Gastrocnemius medialis (tissue), 4 donors: ENCODE data around the gene DOCK4. TPM values are rescaled to one million over a fixed set of nuclear protein-coding genes. Genes with fewer than 3 reads are reported as not detected.

Source experiments
- ATAC-seq, 2 donors: fragments of 150-250 bp; one replicate each; pipeline ENCODE4 v1.9.1; 2016
- DNase-seq, 2 donors: peaks; one replicate each; pipeline ENCODE4 v3.0.0-alpha.2; 2019
- H3K27ac ChIP-seq, 4 donors: fragments of 200-600 bp; sonication (generic); 1 replicate in 1 of 4; 2 replicates in 3 of 4; pipeline ENCODE4 v1.5.1; 2016 to 2018; ENCODE audit warnings: mild to moderate bottlenecking in 2 of 4, moderate library complexity in 1 of 4
- H3K27me3 ChIP-seq, 3 donors: fragments of 200-600 bp; sonication (generic) in 2 of 3; 1 replicate in 1 of 3; 2 replicates in 2 of 3; pipeline versions ENCODE4 v1.5.1 to v1.6.0; 2016 to 2019; ENCODE audit warnings: mild to moderate bottlenecking in 1 of 3, moderate library complexity in 1 of 3
- H3K36me3 ChIP-seq, 2 donors: fragments of 200-600 bp; sonication (generic) in 1 of 2; one replicate each; pipeline ENCODE4 v1.5.1; 2017 to 2018
- H3K4me1 ChIP-seq, 2 donors: fragments of 200-600 bp; sonication (generic) in 1 of 2; one replicate each; pipeline ENCODE4 v1.5.1; 2016 to 2017; ENCODE audit warnings: mild to moderate bottlenecking in 2 of 2
- H3K4me3 ChIP-seq, 4 donors: fragments of 200-600 bp; sonication (generic) in 3 of 4; 1 replicate in 1 of 4; 2 replicates in 3 of 4; pipeline ENCODE4 v1.5.1; 2016 to 2019; ENCODE audit warnings: mild to moderate bottlenecking in 2 of 4
- H3K9me3 ChIP-seq, 3 donors: fragments of 200-600 bp; sonication (generic) in 2 of 3; 1 replicate in 1 of 3; 2 replicates in 2 of 3; pipeline ENCODE4 v1.5.1; 2016 to 2019
- POLR2A ChIP-seq, 2 donors: fragments of 450-650 bp; IDR thresholded peaks; one replicate each; pipeline ENCODE4 v1.6.1; 2017; ENCODE audit warnings: antibody characterized with exemption in 2 of 2, mild to moderate bottlenecking in 2 of 2, moderate library complexity in 2 of 2
- in situ Hi-C, 4 donors: fragments of 200-750 bp; cut with MboI; loops; one replicate each; pipeline versions ENCODE4 v1.15.0 to v1.8.0; 2017; ENCODE audit warnings: low sequenced_read_pairs in 4 of 4
- intact Hi-C: fragments of 100-400 bp; cut with DNase I; formaldehyde crosslinking; loops from one replicate; pipeline ENCODE4 v1.15.1; 2023; ENCODE audit warnings: low total_unique reads
- total RNA-seq, 4 donors: library from RNA; depleted of rRNA; stranded (reverse); fragments of >200 nt; gene quantifications; one replicate each; pipeline versions ENCODE4 v1.1.0 to v1.2.3, GENCODE V29; 2016
- TF ChIP-seq, protein P1 (sequence below), 5 experiments: fragments of 450-650 bp in 3 of 5; fragments of 200-600 bp in 2 of 5; sonication (generic) in 2 of 5; IDR thresholded peaks in 4 of 5; conservative IDR thresholded peaks in 1 of 5; 1 replicate in 4 of 5; 2 replicates in 1 of 5; pipeline ENCODE4 v1.5.1; 2016 to 2019; ENCODE audit warnings: antibody characterized with exemption in 5 of 5, mild to moderate bottlenecking in 3 of 5, moderate library complexity in 3 of 5

Gene DOCK4
- total RNA-seq, 4 donors from 2014 or later = 8.7 to 12.0 (median 10.2) TPM

DNA sequence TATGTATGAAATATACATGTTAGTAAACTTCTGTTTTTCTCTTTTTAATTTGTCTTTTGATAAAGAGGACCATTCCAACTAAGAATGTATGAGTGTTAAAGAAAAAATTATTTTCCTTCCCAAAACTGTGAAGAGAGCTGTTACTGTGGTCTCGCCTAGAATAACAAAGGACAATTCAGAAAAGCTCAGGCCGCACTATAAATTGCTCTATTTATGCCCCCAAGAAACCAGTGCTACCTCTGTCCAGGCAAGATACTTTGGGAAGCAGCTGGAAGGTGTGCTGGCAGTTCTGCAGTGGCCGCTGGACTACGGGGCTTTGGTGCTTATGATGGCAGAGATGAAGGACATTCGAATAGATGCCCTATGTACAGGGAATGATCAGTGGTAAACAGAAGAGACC is 252.1 kb downstream of the DOCK4 start:
- H3K4me1 ChIP-seq = peaks cover 0 to 13% of the 10 kb centered on the region in 2 donors
- no peaks in the 10 kb centered on the region for H3K27me3 ChIP-seq
- intact Hi-C loops = loop anchor here (5.0 kb wide), 1 partner anchor 458 kb away; no protein-coding TSS in a partner anchor
- H3K4me3 ChIP-seq = no peak overlapping the region
- no peaks in the 10 kb centered on the region for H3K9me3 ChIP-seq
- TF ChIP-seq, protein P1, sequence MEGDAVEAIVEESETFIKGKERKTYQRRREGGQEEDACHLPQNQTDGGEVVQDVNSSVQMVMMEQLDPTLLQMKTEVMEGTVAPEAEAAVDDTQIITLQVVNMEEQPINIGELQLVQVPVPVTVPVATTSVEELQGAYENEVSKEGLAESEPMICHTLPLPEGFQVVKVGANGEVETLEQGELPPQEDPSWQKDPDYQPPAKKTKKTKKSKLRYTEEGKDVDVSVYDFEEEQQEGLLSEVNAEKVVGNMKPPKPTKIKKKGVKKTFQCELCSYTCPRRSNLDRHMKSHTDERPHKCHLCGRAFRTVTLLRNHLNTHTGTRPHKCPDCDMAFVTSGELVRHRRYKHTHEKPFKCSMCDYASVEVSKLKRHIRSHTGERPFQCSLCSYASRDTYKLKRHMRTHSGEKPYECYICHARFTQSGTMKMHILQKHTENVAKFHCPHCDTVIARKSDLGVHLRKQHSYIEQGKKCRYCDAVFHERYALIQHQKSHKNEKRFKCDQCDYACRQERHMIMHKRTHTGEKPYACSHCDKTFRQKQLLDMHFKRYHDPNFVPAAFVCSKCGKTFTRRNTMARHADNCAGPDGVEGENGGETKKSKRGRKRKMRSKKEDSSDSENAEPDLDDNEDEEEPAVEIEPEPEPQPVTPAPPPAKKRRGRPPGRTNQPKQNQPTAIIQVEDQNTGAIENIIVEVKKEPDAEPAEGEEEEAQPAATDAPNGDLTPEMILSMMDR (IDR thresholded peaks at IDR 0.05 in 4 of 5, conservative IDR thresholded peaks at IDR 0.05 in 1 of 5) = no peak
- TF ChIP-seq POLR2A (IDR thresholded peaks at IDR 0.05) = no peak
- in situ Hi-C loops = loop anchor here in 3 of 4 donors (25.0 kb wide), 1 partner anchor 458 kb away; no protein-coding TSS in a partner anchor
- no peak for ATAC-seq
- H3K36me3 ChIP-seq = no peaks in the 10 kb centered on the region
- DNase-seq = no peak
- no peak overlapping the region for H3K27ac ChIP-seq

DNA sequence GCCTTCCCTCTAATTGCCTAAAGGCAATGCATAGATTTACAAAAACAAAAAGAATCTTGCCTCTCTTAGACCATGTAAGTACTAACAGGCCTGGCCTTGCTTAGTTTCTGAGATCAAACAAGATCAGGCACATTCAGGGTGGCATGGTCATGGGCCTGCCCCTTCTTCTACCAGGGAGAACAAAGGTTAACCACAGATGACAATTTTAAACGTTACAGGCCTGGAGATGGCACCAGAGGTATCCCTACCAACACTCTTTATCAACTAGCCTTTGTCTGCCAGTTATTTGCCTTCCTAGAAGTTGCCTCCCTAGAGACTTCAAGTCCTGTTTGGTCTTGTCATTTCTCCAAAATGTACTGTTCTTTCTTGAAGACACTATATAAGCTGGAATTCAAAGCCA is 252.6 kb downstream of the DOCK4 start:
- in situ Hi-C loops (loop anchor here in 3 of 4 donors (25.0 kb wide), 1 partner anchor 459 kb away; no protein-coding TSS in a partner anchor), intact Hi-C loops (loop anchor here (5.0 kb wide), 1 partner anchor 459 kb away; no protein-coding TSS in a partner anchor)
- TF ChIP-seq, protein P1 (IDR thresholded peaks at IDR 0.05 in 4 of 5, conservative IDR thresholded peaks at IDR 0.05 in 1 of 5) = peak in 3 of 5 experiments; percentile 8 to 36 (median 15)
- TF ChIP-seq POLR2A (IDR thresholded peaks at IDR 0.05) = no peak
- ATAC-seq (peak; percentile 68 to 75), DNase-seq (no peak)
- H3K27me3 ChIP-seq = no peaks in the 10 kb centered on the region
- H3K36me3 ChIP-seq = no peaks in the 10 kb centered on the region
- H3K27ac ChIP-seq = no peak overlapping the region
- no peaks in the 10 kb centered on the region for H3K9me3 ChIP-seq
- H3K4me3 ChIP-seq = no peak overlapping the region
- peaks cover 0 to 13% of the 10 kb centered on the region in 2 donors for H3K4me1 ChIP-seq

DNA sequence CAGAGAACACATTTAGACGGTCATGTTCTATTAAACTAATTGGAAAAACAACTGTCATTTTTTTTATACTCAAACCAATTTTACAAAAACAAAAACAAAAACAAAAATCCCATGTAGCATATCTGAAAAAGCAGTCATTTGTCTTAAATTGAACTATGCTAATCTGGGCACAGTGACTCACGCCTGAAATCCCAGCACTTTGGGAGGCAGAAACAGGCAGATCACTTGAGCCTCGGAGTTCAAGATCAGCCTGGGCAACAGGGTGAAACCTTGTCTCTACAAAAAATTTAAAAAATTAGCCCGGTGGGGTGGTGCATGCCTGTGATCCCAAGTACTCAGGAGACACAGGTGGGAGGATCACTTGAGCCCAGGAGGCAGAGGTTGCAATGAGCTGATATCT is 253.4 kb downstream of the DOCK4 start:
- in situ Hi-C loops = loop anchor here in 3 of 4 donors (25.0 kb wide), 1 partner anchor 460 kb away; no protein-coding TSS in a partner anchor
- no peak overlapping the region for H3K4me3 ChIP-seq
- TF ChIP-seq, protein P1 (IDR thresholded peaks at IDR 0.05 in 4 of 5, conservative IDR thresholded peaks at IDR 0.05 in 1 of 5) = no peak
- no peak for TF ChIP-seq POLR2A (IDR thresholded peaks at IDR 0.05)

DNA sequence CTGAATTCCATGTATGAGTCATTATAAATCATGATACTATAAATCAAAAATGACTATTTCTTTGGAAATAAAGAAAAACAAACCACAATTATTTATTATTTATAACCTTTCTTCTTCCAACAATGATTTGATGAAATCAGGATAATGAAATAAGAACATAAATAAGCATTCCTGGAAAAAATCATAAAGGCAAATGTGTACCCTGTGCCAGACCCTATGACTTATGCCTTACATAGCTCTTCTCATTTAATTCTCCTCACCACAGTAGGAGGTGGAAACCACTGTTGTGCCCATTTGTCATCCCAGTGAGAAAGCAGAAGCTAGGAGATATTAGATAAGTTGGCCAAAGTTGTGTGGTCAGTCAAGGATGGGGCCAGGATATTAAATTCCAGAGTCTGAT is 255.1 kb downstream of the DOCK4 start:
- no peak for ATAC-seq
- Histone ChIP-seq H3K4me3 (no peak overlapping the region), H3K27ac (no peak overlapping the region), H3K36me3 (no peaks in the 10 kb centered on the region), H3K27me3 (no peaks in the 10 kb centered on the region), H3K9me3 (no peaks in the 10 kb centered on the region), H3K4me1 (peaks cover 0 to 11% of the 10 kb centered on the region in 2 donors)
- no peak for TF ChIP-seq POLR2A (IDR thresholded peaks at IDR 0.05)
- TF ChIP-seq, protein P1 (IDR thresholded peaks at IDR 0.05 in 4 of 5, conservative IDR thresholded peaks at IDR 0.05 in 1 of 5) = no peak
- intact Hi-C loops = loop anchor here (5.0 kb wide), 1 partner anchor 461 kb away; no protein-coding TSS in a partner anchor
- DNase-seq = no peak
- in situ Hi-C loops = loop anchor here in 3 of 4 donors (25.0 kb wide), 1 partner anchor 461 kb away; no protein-coding TSS in a partner anchor

More for the DNA sequence above, 253.4 kb downstream of the DOCK4 start:
- Histone ChIP-seq H3K27me3 (no peaks in the 10 kb centered on the region), H3K36me3 (no peaks in the 10 kb centered on the region), H3K27ac (peak overlapping the region in 1 of 4 donors; percentile 24), H3K9me3 (no peaks in the 10 kb centered on the region), H3K4me1 (peaks cover 0 to 13% of the 10 kb centered on the region in 2 donors)
- ATAC-seq (no peak), DNase-seq (no peak)
- intact Hi-C loops = loop anchor here (5.0 kb wide), 1 partner anchor 460 kb away; no protein-coding TSS in a partner anchor
